ENCODE measurements around the gene MRC1.

The MRC1 gene

DNA sequence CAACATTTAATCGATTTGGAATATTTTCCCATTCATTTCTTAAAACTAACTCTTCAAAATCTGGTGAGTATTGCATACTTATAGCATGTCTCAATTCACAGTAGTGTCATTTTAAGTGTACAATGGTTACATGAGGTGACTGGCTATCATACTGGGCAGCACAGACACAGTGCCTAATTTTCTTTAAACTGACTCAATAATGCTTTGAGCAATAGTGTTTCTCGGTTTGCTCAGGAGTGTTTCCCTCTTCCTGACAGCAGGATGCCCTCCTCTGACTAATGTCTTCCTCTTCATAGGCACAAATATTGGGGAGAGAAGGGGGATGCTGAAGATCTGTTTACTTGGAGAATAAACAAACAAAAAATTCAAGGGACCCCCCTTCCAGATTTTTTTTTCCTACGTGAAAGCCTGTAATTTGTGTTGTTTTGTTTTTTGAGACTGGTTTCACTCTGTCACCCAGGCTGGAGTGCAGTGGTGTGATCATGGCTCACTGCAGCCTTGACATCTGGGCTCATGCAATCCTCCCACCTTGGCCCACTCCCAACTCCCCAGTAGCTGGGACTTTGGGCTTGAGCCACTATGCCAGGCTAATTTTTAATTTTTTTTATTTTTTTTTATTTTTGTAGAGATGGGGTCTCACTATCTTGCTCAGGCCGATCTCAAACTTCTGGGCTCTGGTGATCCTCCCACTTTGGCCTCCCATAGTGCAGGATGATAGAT is 2.2 kb downstream of the MRC1 start:
- no peaks in the 10 kb centered on the region for H3K4me1 ChIP-seq
- in situ Hi-C loops (cut with MboI; ENCODE audit: low sequenced_read_pairs): no loop called here
- H3K9me3 ChIP-seq: no peaks in the 10 kb centered on the region
- no peak overlapping the region for H3K4me3 ChIP-seq
- H3K27me3 ChIP-seq (ENCODE audit: low read depth): no peaks in the 10 kb centered on the region
- DNase-seq (ENCODE audit: low spot score in 2 of 2): no peak
- H3K36me3 ChIP-seq (replicated peaks): no peaks in the 10 kb centered on the region

DNA sequence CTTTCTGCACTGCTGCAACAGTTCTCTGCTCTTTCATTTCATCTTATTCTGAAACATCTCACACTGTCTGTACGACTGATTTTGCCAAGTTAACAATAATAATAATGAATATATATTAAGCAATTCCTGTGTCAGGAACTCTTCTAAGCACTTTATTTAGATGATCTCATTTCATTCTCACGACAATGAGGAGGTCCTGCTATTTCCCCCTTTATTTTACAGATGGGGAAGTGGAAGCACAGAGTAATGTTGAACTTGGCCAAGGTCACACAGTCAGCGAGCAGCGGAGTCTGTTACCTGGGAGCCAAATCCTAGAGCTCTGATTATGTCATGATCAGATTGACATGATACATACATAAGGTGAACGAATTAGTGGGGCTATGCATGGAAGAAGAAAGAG is 5.8 kb downstream of the MRC1 start:
- DNase-seq (ENCODE audit: low spot score in 2 of 2): no peak
- Histone ChIP-seq H3K27me3 (ENCODE audit: low read depth) (no peaks in the 10 kb centered on the region), H3K36me3 (replicated peaks) (no peaks in the 10 kb centered on the region), H3K4me3 (no peak overlapping the region), H3K9me3 (no peaks in the 10 kb centered on the region), H3K4me1 (no peaks in the 10 kb centered on the region)
- in situ Hi-C loops (cut with MboI; ENCODE audit: low sequenced_read_pairs): no loop called here

DNA sequence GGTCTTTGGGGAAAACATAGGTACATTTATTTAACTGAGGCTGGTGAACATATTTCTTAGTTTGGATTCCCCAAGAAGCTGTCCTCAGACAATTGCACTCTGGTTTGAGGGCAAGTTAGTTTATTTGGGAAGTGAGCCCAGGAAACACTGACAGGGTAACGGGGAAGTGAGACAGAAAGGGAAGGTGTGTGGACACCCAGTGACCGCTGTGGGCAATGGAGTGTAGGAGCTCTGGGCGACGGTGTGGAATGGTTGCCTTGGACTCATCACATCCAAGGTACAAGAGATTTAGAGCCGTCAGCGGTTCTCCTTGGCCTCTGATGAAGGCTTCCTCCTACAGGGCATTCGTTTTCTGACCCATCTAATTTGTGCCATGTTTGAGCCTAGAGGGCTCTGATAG is 7.1 kb downstream of the MRC1 start:
- no peak for DNase-seq (ENCODE audit: low spot score in 2 of 2)
- in situ Hi-C loops (cut with MboI; ENCODE audit: low sequenced_read_pairs): no loop called here
- Histone ChIP-seq H3K9me3 (no peaks in the 10 kb centered on the region), H3K4me3 (no peak overlapping the region), H3K36me3 (replicated peaks) (no peaks in the 10 kb centered on the region), H3K4me1 (no peaks in the 10 kb centered on the region), H3K27me3 (ENCODE audit: low read depth) (peaks cover 4% of the 10 kb centered on the region; the same call in 1 of the 2 replicates)

DNA sequence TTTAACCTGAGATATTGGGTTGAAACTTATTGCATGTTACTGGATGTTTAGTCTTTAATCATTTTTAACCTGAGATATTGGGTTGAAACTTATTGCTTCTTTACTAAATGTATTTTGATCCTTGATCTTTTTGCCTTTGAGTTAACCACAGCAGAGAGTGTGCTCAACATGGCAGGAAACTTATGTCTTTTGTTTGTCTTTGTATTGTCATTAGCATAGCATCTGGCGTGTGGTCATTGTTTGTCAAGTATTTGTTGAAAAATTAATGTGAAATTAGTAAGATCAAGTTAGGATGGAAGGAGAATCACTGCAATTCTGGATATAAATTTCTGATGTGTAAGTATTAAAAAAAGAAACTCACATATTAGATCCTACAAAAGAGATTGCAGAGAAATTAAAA is 8.2 kb downstream of the MRC1 start:
- Histone ChIP-seq H3K9me3 (no peaks in the 10 kb centered on the region), H3K36me3 (replicated peaks) (no peaks in the 10 kb centered on the region), H3K27me3 (ENCODE audit: low read depth) (peaks cover 4% of the 10 kb centered on the region; the same call in 1 of the 2 replicates), H3K4me3 (no peak overlapping the region), H3K4me1 (no peaks in the 10 kb centered on the region)
- DNase-seq (ENCODE audit: low spot score in 2 of 2): no peak
- in situ Hi-C loops (cut with MboI; ENCODE audit: low sequenced_read_pairs): no loop called here

DNA sequence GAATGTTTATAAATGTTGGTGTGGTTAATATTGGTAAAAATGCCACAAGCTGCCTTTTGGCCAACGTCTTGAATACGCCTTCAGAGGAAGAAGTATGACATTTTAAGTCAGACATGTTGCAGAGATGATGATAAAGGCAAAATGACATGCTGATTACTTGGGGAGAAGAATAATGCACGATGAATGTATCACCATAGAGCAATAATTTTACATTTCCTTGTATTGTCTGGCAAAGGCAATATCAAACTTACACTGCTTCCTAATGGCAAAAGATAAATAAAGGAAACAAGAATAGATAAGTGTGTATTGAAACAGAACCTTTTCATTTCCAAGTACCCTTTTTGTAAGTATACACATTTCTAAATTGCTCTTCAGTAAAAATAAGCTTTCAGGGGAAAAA is 8.6 kb downstream of the MRC1 start:
- H3K27me3 ChIP-seq (ENCODE audit: low read depth): peaks cover 4% of the 10 kb centered on the region; the same call in 1 of the 2 replicates
- in situ Hi-C loops (cut with MboI; ENCODE audit: low sequenced_read_pairs): no loop called here

DNA sequence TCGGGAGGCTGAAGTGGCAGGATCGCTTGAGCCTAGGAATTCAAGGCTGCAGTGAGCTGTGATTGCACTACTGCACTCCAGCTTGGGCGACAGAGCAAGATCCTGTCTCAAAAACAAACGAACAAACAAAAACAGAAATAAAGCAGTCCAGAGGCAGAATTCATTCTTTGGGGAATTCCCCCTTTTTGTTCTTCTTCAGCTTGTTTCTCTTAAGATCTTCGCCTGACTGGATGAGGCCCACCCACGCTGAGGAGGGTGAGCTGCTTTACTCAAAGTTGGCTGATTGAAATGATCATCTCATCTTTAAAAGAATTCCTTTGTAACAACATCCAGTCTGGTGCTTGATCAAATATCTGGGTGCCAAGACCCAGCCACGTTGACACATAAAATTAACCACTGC is 10.7 kb downstream of the MRC1 start:
- no peak for DNase-seq (ENCODE audit: low spot score in 2 of 2)
- H3K36me3 ChIP-seq (replicated peaks): no peaks in the 10 kb centered on the region
- no peaks in the 10 kb centered on the region for H3K9me3 ChIP-seq
- H3K4me3 ChIP-seq: no peak overlapping the region
- H3K4me1 ChIP-seq: no peaks in the 10 kb centered on the region
- peaks cover 12% of the 10 kb centered on the region; the same call in 1 of the 2 replicates for H3K27me3 ChIP-seq (ENCODE audit: low read depth)
- in situ Hi-C loops (cut with MboI; ENCODE audit: low sequenced_read_pairs): no loop called here

More for the DNA sequence above, 8.6 kb downstream of the MRC1 start:
- H3K9me3 ChIP-seq: no peaks in the 10 kb centered on the region
- H3K4me1 ChIP-seq: no peaks in the 10 kb centered on the region
- no peaks in the 10 kb centered on the region for H3K36me3 ChIP-seq (replicated peaks)
- DNase-seq (ENCODE audit: low spot score in 2 of 2): no peak
- H3K4me3 ChIP-seq: no peak overlapping the region

DNA sequence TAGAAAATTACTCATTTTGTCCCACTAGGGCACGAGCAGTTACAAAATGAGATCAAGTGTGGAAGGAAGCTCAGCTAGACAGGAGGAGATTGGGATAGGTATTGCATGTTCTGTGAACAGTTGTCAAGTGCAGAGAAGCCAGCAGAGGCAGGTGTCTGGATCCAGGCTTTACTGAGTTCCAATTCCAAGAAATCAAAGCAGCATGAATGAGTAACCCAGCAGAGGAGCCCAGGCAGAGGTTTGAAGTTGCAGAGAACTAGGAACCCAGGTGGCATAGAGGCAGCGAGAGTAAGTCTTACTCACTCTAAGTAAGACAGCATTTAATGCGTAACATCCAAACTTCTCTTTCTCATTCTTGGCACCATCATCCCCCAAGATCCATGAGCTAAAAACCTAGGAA is 11.8 kb downstream of the MRC1 start:
- in situ Hi-C loops (cut with MboI; ENCODE audit: low sequenced_read_pairs): no loop called here
- H3K27me3 ChIP-seq (ENCODE audit: low read depth): peaks cover 12% of the 10 kb centered on the region; the same call in 1 of the 2 replicates
- no peak for DNase-seq (ENCODE audit: low spot score in 2 of 2)
- H3K9me3 ChIP-seq: no peaks in the 10 kb centered on the region
- H3K4me1 ChIP-seq: no peaks in the 10 kb centered on the region
- H3K36me3 ChIP-seq (replicated peaks): no peaks in the 10 kb centered on the region
- H3K4me3 ChIP-seq: no peak overlapping the region

DNA sequence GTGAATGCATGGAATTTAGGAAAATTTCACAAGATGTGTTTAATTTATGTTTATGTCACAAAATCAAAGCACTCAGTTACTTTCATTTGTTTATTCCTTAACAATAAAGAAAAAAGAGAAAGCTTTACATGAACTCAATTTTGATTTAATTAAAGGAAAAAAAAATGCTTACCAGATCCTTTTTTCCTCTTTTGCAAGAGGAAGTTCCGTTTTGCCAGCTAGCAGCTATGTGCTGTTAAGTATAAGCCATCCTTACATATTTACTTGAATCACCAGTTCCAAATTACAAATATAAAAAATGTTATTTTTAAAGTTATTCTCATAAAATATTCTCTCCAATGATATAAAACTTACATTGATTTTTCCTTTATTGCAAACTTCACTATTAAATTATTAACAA is 12.7 kb downstream of the MRC1 start:
- H3K4me3 ChIP-seq: no peak overlapping the region
- H3K4me1 ChIP-seq: no peaks in the 10 kb centered on the region
- DNase-seq (ENCODE audit: low spot score in 2 of 2): no peak
- in situ Hi-C loops (cut with MboI; ENCODE audit: low sequenced_read_pairs): no loop called here
- no peaks in the 10 kb centered on the region for H3K36me3 ChIP-seq (replicated peaks)
- H3K27me3 ChIP-seq (ENCODE audit: low read depth): peaks cover 12% of the 10 kb centered on the region; the same call in 1 of the 2 replicates
- H3K9me3 ChIP-seq: no peaks in the 10 kb centered on the region

DNA sequence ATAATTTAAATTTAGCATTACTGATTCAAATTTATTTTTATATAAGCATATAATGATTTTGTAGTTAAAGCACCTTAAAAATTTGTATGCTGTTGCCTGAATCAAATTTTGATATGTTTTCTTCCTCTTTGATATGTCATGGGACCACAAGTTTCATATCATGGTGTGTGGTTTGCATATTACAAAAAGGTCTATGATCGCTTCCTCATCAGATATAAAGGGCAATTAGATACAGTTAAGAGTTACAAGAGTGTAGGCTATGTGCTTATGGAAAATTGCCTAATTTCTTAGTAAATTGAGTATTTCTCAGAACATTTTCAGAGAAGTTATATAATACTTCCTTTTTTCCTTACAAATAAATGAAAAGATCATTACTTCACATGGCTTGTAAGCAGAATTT is 22.2 kb downstream of the MRC1 start:
- Histone ChIP-seq H3K9me3 (no peaks in the 10 kb centered on the region), H3K4me3 (no peak overlapping the region)
- in situ Hi-C loops (cut with MboI; ENCODE audit: low sequenced_read_pairs): no loop called here

DNA sequence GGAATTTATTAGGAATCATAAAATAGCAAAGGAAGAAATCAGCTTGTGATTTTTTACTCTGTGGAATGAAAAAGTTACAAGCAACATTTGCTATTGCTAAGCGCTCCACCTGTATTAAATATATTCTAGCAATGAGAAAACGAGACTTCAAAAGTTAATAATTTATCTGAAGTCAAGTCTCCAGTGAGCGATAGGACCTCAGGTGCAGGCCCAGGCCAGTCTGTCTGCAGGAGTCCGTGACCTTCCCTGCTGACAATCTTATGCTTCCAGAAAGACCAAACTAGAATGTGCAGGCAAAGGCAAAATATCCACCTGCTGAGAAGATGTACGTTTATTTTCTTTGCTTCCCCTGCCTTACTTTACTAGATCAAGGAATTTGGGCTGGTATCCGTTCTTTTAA is 22.7 kb downstream of the MRC1 start:
- Histone ChIP-seq H3K4me1 (no peaks in the 10 kb centered on the region), H3K9me3 (no peaks in the 10 kb centered on the region), H3K4me3 (no peak overlapping the region), H3K27me3 (ENCODE audit: low read depth) (peaks cover 3% of the 10 kb centered on the region; the same call in 1 of the 2 replicates), H3K36me3 (replicated peaks) (no peaks in the 10 kb centered on the region)
- DNase-seq (ENCODE audit: low spot score in 2 of 2): no peak
- in situ Hi-C loops (cut with MboI; ENCODE audit: low sequenced_read_pairs): no loop called here

More for the DNA sequence above, 22.2 kb downstream of the MRC1 start:
- Histone ChIP-seq H3K36me3 (replicated peaks) (no peaks in the 10 kb centered on the region), H3K4me1 (no peaks in the 10 kb centered on the region), H3K27me3 (ENCODE audit: low read depth) (peaks cover 3% of the 10 kb centered on the region; the same call in 1 of the 2 replicates)
- no peak for DNase-seq (ENCODE audit: low spot score in 2 of 2)

DNA sequence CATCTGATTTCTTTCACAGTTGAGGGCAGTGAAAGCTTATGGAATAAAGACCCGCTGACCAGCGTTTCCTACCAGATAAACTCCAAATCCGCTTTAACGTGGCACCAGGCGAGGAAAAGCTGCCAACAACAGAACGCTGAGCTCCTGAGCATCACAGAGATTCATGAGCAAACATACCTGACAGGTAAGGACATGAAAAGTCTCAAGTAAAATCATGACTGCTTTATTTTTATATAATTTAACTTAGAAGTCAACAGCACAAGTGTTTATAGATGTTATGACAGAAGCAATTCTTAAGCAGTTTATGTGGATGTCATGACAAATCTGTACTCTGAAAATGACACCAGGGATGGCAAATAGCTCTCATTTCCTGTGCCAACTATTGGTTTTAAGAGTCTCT is 24.5 kb downstream of the MRC1 start:
- Histone ChIP-seq H3K4me1 (no peaks in the 10 kb centered on the region), H3K9me3 (no peaks in the 10 kb centered on the region), H3K27me3 (ENCODE audit: low read depth) (peaks cover 3% of the 10 kb centered on the region; the same call in 1 of the 2 replicates), H3K4me3 (no peak overlapping the region), H3K36me3 (replicated peaks) (no peaks in the 10 kb centered on the region)
- in situ Hi-C loops (cut with MboI; ENCODE audit: low sequenced_read_pairs): no loop called here
- no peak for DNase-seq (ENCODE audit: low spot score in 2 of 2)

DNA sequence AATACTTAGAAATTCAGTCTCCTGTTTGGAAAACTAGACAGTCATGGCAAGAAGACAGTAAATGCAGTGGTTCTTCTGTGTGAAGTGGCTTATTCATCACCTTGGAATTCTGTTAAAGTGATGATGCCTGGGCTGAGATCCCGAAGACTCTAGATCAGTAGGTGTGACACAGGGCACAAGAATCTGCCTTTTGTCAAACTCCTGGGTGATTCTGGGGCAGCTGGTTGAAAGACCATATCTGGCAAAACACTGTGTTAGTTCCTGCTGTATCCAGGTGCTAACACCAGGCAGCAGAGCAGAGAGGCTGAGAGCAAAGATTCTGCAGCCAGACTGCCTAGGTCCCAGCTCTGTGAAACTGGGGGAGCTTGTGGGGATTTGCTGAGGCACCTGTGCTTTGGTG is 26.5 kb downstream of the MRC1 start:
- H3K9me3 ChIP-seq: no peaks in the 10 kb centered on the region
- no peaks in the 10 kb centered on the region for H3K27me3 ChIP-seq (ENCODE audit: low read depth)
- in situ Hi-C loops (cut with MboI; ENCODE audit: low sequenced_read_pairs): no loop called here
- no peak for DNase-seq (ENCODE audit: low spot score in 2 of 2)
- H3K36me3 ChIP-seq (replicated peaks): no peaks in the 10 kb centered on the region
- no peaks in the 10 kb centered on the region for H3K4me1 ChIP-seq
- no peak overlapping the region for H3K4me3 ChIP-seq

DNA sequence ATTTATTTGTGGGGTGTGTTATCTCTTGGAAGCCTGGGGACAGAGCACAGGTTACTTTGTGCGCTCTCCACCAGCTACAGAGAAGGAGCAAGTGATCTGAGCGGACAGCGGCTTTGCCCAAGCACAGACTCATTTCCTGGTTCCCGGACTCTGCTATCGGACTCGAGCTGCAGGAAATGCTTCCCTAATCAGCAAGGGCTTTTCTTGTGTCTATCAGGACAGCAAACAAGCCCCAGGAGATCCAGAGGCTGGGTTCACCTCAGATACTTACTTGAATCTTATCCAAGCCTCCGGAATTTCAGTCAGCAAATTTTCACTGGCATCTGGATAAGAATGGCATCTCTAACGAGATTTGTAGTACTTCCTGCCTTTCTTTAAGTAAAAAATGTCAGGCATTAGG is 27.8 kb downstream of the MRC1 start:
- in situ Hi-C loops (cut with MboI; ENCODE audit: low sequenced_read_pairs): no loop called here
- no peaks in the 10 kb centered on the region for H3K27me3 ChIP-seq (ENCODE audit: low read depth)
- peak in 1 of 2 experiments; percentile 30 for DNase-seq (ENCODE audit: low spot score in 2 of 2)
- H3K9me3 ChIP-seq: no peaks in the 10 kb centered on the region
- H3K4me3 ChIP-seq: no peak overlapping the region
- H3K4me1 ChIP-seq: no peaks in the 10 kb centered on the region
- H3K36me3 ChIP-seq (replicated peaks): no peaks in the 10 kb centered on the region

DNA sequence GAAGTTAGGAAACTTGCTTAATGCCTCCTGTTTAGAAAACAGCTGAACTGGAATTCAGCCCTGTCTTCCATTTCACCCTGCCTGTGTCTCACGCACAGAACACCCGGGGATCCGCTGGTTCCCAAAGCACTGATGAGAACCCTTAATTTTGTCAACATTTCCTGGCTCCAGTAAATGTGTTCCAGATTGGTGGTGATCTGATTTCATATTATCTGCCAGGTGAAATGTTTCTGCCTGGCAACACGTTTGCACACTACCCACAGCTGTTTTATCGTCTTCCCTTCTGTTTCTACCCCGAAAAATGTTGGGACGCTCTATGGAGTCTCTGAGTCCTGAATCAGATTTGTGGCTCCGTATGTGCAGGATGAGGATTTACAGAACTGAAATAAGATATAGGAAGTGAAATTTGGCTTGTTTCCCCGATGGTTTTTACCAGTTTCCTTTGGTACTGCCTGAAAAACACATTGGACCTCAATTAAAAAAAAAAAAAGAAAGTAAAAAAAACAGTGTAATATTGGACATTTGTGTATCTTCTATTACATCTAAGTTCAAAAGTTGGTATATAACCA is 29.0 kb downstream of the MRC1 start:
- H3K4me3 ChIP-seq: no peak overlapping the region
- DNase-seq (ENCODE audit: low spot score in 2 of 2): no peak
- no peaks in the 10 kb centered on the region for H3K27me3 ChIP-seq (ENCODE audit: low read depth)
- H3K4me1 ChIP-seq: no peaks in the 10 kb centered on the region
- H3K36me3 ChIP-seq (replicated peaks): no peaks in the 10 kb centered on the region
- in situ Hi-C loops (cut with MboI; ENCODE audit: low sequenced_read_pairs): no loop called here
- no peaks in the 10 kb centered on the region for H3K9me3 ChIP-seq
